Measurements from ENCODE around the gene DOK3. TPM values are rescaled to one million over a fixed set of nuclear protein-coding genes. Genes with fewer than 3 reads are reported as not detected.

The DOK3 gene
- total RNA-seq, 3 donors from 2014 or later, result 3.7 to 10.3 (median 8.4) TPM

DNA sequence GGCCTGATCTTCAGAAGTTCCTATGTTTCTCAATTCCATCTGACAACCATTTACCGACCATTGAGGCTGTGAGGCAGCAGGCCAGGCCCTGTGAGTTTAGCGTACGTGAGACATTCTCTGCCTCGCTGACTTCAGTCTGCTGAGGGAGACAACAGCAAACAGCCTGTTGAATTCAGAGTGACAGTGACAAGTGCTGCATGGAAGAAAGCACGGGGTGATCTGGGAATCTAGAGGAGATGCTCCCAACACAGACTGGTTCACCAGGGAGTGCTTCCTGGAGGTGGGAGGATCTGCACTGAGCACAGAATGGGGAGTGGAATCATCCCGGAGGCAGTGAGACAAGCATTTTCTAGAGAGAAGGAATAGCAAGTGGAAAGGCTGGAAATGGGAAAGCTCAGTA is 17.2 kb upstream of the DOK3 start:
- TF ChIP-seq, protein P1, sequence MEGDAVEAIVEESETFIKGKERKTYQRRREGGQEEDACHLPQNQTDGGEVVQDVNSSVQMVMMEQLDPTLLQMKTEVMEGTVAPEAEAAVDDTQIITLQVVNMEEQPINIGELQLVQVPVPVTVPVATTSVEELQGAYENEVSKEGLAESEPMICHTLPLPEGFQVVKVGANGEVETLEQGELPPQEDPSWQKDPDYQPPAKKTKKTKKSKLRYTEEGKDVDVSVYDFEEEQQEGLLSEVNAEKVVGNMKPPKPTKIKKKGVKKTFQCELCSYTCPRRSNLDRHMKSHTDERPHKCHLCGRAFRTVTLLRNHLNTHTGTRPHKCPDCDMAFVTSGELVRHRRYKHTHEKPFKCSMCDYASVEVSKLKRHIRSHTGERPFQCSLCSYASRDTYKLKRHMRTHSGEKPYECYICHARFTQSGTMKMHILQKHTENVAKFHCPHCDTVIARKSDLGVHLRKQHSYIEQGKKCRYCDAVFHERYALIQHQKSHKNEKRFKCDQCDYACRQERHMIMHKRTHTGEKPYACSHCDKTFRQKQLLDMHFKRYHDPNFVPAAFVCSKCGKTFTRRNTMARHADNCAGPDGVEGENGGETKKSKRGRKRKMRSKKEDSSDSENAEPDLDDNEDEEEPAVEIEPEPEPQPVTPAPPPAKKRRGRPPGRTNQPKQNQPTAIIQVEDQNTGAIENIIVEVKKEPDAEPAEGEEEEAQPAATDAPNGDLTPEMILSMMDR (IDR thresholded peaks at IDR 0.05), result no peak
- Histone ChIP-seq H3K36me3 (ENCODE audit: low read depth) (peaks cover 4% of the 10 kb centered on the region), H3K4me3 (no peak overlapping the region), H3K9me3 (no peaks in the 10 kb centered on the region), H3K4me1 (ENCODE audit: low read depth) (no peaks in the 10 kb centered on the region)
- intact Hi-C loops (cut with DNase I, micrococcal nuclease), result no loop called here
- ATAC-seq, result no peak
- DNase-seq, result no peak

DNA sequence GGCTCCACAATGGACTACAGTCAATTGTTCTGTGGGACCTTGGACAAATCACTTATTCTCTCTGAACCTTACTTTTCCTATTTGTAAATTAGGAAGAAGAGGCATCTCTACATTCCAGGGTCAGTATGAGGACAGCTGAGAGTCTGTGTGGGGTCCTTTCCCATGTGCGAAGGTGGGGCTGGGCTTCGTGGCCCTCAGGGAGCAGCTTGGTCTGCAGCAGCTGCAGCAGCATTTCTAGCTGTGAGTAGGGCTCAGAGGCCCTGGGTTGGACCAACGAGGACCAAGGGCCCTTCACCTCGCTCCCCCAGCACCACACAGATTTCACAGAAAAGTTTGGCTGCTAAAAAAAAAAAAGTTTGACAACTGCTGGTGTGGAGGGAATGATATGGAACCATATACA is 16.6 kb upstream of the DOK3 start:
- no peak for ATAC-seq
- peaks cover 4% of the 10 kb centered on the region for H3K36me3 ChIP-seq (ENCODE audit: low read depth)

DNA sequence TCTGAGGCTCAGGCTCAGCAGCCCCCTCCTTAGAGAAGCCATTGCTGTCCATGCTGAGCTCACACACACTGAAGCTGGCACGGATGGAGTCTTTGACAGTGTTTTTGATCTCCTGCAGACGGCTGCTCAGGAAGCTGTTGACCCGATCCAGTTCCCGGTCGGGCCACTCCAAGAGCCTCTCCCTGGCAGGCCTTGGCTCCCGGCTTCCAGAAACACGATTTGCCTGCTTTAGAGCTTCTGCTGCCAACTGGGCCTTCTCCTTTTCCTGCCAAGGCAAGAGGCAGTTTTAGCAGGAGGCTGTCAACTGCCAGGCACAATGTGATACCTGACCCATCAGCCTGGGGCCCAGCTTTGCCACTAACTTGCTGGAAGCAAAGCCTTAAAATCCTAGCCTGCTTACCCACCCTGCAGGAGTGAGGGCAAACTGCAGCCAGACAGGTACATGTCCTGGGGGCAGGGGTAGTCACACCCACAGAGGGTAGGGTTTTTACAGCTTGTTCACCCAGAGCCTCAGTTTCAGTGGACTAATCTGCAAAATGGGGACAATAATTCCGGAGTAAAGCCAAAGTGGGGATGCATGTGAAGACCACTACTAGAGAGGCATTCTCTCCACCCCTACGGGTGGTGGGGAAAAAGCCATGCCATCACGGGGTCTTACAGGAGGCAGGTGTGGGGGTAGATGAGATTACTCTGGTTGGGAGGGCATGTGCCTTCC is 15.5 kb upstream of the DOK3 start:
- intact Hi-C loops (cut with DNase I, micrococcal nuclease), result no loop called here
- TF ChIP-seq, protein P1 (IDR thresholded peaks at IDR 0.05), result no peak
- H3K9me3 ChIP-seq, result no peaks in the 10 kb centered on the region
- no peak overlapping the region for H3K4me3 ChIP-seq
- ATAC-seq (no peak), DNase-seq (no peak)
- H3K4me1 ChIP-seq (ENCODE audit: low read depth), result no peaks in the 10 kb centered on the region
- peaks cover 4% of the 10 kb centered on the region for H3K36me3 ChIP-seq (ENCODE audit: low read depth)

More for the DNA sequence above, 16.6 kb upstream of the DOK3 start:
- Histone ChIP-seq H3K4me3 (no peak overlapping the region), H3K9me3 (no peaks in the 10 kb centered on the region), H3K4me1 (ENCODE audit: low read depth) (no peaks in the 10 kb centered on the region)
- TF ChIP-seq, protein P1 (IDR thresholded peaks at IDR 0.05), result no peak
- DNase-seq, result no peak
- intact Hi-C loops (cut with DNase I, micrococcal nuclease), result no loop called here

DNA sequence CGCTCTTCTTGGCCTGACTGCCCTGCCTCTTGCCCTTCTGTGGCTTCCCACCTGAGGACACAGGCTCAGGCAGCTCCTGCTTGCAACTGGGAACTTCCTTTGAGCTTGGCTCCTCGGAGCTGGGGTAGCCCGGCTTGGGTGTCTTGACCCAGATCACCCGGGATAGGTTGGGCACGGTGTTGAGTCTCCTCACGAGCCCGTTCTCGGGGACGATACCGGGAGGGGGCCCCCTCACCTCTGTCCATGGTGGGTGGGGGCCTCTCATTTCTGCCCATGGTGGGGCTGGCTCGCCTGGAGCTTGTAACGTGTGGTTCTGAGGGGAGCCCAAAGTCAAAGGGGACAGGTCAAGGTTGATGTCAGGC is 14.9 kb upstream of the DOK3 start:
- Histone ChIP-seq H3K36me3 (ENCODE audit: low read depth) (peaks cover 4% of the 10 kb centered on the region), H3K9me3 (no peaks in the 10 kb centered on the region), H3K4me1 (ENCODE audit: low read depth) (no peaks in the 10 kb centered on the region), H3K4me3 (no peak overlapping the region)
- no peak for DNase-seq
- no peak for ATAC-seq
- TF ChIP-seq, protein P1 (IDR thresholded peaks at IDR 0.05), result no peak
- intact Hi-C loops (cut with DNase I, micrococcal nuclease), result no loop called here

DNA sequence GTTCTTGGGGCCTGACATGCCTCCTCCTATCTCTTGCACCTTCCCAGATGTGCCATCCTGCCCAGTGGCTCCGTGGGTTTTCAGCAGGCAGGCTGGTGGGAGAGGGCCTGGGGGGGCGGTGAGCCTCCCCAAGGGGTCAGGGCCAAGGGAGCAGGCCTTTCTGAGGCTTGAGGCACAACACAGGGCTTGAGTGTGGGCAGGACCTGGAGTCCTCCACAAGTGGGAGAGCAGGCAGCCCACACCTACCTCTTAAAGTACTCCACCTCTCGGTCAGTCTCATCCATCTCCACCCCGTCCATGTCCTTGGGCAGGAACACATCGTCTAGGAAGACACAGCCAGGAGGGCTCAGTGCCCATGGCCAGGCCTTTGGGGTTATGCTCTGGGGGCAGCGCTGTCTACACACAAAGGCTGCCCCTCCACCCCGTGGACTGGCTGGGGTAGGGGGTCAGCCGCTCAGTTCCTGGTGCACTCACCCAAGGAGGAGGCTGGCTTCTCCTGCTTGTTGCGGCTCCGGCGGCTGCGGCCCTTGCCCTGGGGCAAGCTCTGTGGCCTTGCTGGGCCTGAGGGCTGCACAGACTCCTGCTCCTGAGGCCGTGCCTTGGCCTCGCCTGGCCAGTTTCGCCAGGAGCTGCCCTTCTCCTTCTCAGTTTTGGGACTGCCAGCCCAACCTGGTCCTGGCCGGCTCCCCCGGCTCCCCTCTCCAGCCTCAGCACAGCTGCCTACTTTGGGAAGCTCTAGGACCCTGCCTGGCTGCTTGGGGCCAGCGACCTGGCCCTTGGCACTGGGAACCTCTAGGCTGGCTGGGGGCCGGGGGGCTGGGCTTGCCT is 14.3 kb upstream of the DOK3 start:
- Histone ChIP-seq H3K36me3 (ENCODE audit: low read depth) (peaks cover 4% of the 10 kb centered on the region), H3K9me3 (no peaks in the 10 kb centered on the region), H3K4me3 (no peak overlapping the region), H3K4me1 (ENCODE audit: low read depth) (peaks cover 2% of the 10 kb centered on the region)
- intact Hi-C loops (cut with DNase I, micrococcal nuclease), result no loop called here
- TF ChIP-seq, protein P1 (IDR thresholded peaks at IDR 0.05), result no peak
- ATAC-seq (no peak), DNase-seq (no peak)
